SK-N-SH (cell line): ENCODE results near the gene CACNA2D1. TPM values are rescaled to one million over a fixed set of nuclear protein-coding genes. Genes with fewer than 3 reads are reported as not detected.

Experiments used
- CTCF ChIA-PET: fragments of 300-600, 350-600 bp; formaldehyde crosslinking; extraction: SDS; loops from one replicate; lab custom pipeline; 2021; lab: Yijun Ruan, JAX
- POLR2A ChIA-PET: fragments of 350-600 bp; sonication (Branson Sonifier 250); formaldehyde crosslinking; extraction: SDS; loops from one replicate; lab custom pipeline; 2020; ENCODE audit warnings: antibody characterized with exemption, inconsistent platforms; lab: Yijun Ruan, JAX
- DNase-seq: peaks from one replicate; pipeline ENCODE4 v3.0.0; 2012
- H2AFZ ChIP-seq: fragments of 200-600 bp; sonication (generic); 2 replicates; pipeline ENCODE4 v1.8.1; 2016; ENCODE audit warnings: antibody characterized with exemption, mild to moderate bottlenecking, low read depth
- H3F3A ChIP-seq: fragments of 200-600 bp; sonication (generic); replicated peaks from 2 replicates; pipeline ENCODE3; 2016; ENCODE audit warnings: antibody characterized with exemption, mild to moderate bottlenecking; ENCODE audit not compliant: insufficient read depth
- H3K27ac ChIP-seq, 2 experiments: fragments of 200-500 bp in 1 of 2; fragments of 200-600 bp in 1 of 2; sonication (Bioruptor generic) in 1 of 2; sonication (generic), shearing (Covaris generic) in 1 of 2; 2 replicates each; pipeline versions ENCODE4 v1.5.1 to v1.6.1; 2014 to 2016; ENCODE audit warnings: low read depth in 2 of 2, inconsistent platforms in 1 of 2, low read length in 1 of 2, mild to moderate bottlenecking in 1 of 2, mixed read lengths in 1 of 2
- H3K27me3 ChIP-seq: fragments of 200-600 bp; sonication (generic), shearing (Covaris generic); 2 replicates; pipeline ENCODE4 v1.6.1; 2016; ENCODE audit warnings: mixed run types; ENCODE audit not compliant: insufficient read depth
- H3K36me3 ChIP-seq, 2 experiments: fragments of 200-500 bp in 1 of 2; fragments of 200-600 bp in 1 of 2; sonication (Bioruptor generic) in 1 of 2; sonication (generic) in 1 of 2; replicated peaks in 1 of 2; 2 replicates each; pipeline versions ENCODE3 to v1.5.1; 2014 to 2016; ENCODE audit warnings: low read length in 1 of 2, mild to moderate bottlenecking in 1 of 2; ENCODE audit not compliant: insufficient read depth in 2 of 2, control insufficient read depth in 1 of 2
- H3K4me1 ChIP-seq, 2 experiments: fragments of 200-500 bp in 1 of 2; fragments of 200-600 bp in 1 of 2; sonication (Bioruptor generic) in 1 of 2; sonication (generic), shearing (Covaris generic) in 1 of 2; 2 replicates each; pipeline versions ENCODE4 v1.5.1 to v1.6.1; 2014 to 2016; ENCODE audit warnings: low read depth in 1 of 2, low read length in 1 of 2, mixed run types in 1 of 2; ENCODE audit not compliant: insufficient read depth in 2 of 2, control insufficient read depth in 1 of 2
- H3K4me2 ChIP-seq: fragments of 200-600 bp; sonication (generic), shearing (Covaris generic); 2 replicates; pipeline ENCODE4 v1.6.1; 2017; ENCODE audit warnings: mixed run types
- H3K4me3 ChIP-seq, 2 experiments: fragments of 200-500 bp in 1 of 2; fragments of 200-600 bp in 1 of 2; sonication (Bioruptor generic) in 1 of 2; sonication (generic), shearing (Covaris generic) in 1 of 2; 2 replicates each; pipeline versions ENCODE4 v1.5.1 to v1.8.1; 2014 to 2016; ENCODE audit warnings: low read depth in 2 of 2, inconsistent platforms in 1 of 2, low read length in 1 of 2, mild to moderate bottlenecking in 1 of 2, mixed read lengths in 1 of 2, moderate library complexity in 1 of 2
- H3K79me2 ChIP-seq: fragments of 200-600 bp; sonication (generic); 2 replicates; pipeline ENCODE4 v1.8.1; 2017; ENCODE audit warnings: mild to moderate bottlenecking; ENCODE audit not compliant: insufficient read depth
- H3K9ac ChIP-seq: fragments of 200-600 bp; sonication (generic); 2 replicates; pipeline ENCODE4 v1.6.1; 2017; ENCODE audit warnings: mixed run types
- H3K9me2 ChIP-seq: fragments of 200-600 bp; sonication (generic); 2 replicates; pipeline ENCODE4 v1.6.1; 2017; ENCODE audit warnings: mixed run types
- H3K9me3 ChIP-seq: fragments of 200-600 bp; sonication (generic); 2 replicates; pipeline ENCODE4 v1.6.1; 2017; ENCODE audit warnings: mixed run types, mild to moderate bottlenecking, moderate library complexity
- H4K20me1 ChIP-seq: fragments of 200-600 bp; sonication (generic); 2 replicates; pipeline ENCODE4 v1.6.1; 2017; ENCODE audit warnings: mild to moderate bottlenecking, mixed run types; ENCODE audit not compliant: insufficient read depth
- ELF1 ChIP-seq: IDR thresholded peaks from 2 replicates; pipeline ENCODE4 v1.4.0; 2012
- EP300 ChIP-seq, 2 experiments: IDR thresholded peaks; 2 replicates each; pipeline versions ENCODE4 v1.4.0 to v1.6.1; 2012; ENCODE audit warnings: borderline replicate concordance in 1 of 2, low read depth in 1 of 2, low read length in 1 of 2
- EZH2phosphoT487 ChIP-seq: fragments of 200-600 bp; sonication (generic); IDR thresholded peaks from 2 replicates; pipeline ENCODE4 v1.6.1; 2017; ENCODE audit warnings: low read depth, mixed run types, mild to moderate bottlenecking, antibody characterized with exemption, moderate library complexity, borderline replicate concordance
- FOSL2 ChIP-seq: IDR thresholded peaks from 2 replicates; pipeline ENCODE4 v1.4.0; 2012; ENCODE audit warnings: low read depth, mild to moderate bottlenecking, moderate library complexity, borderline replicate concordance
- GATA2 ChIP-seq: sonication (generic); formaldehyde crosslinking; IDR thresholded peaks from 2 replicates; pipeline ENCODE4 v1.5.0; 2020; ENCODE audit warnings: mild to moderate bottlenecking, missing genetic modification reagents
- MEF2A ChIP-seq: IDR thresholded peaks from 2 replicates; pipeline ENCODE4 v1.4.0; 2012; ENCODE audit warnings: low read depth, borderline replicate concordance
- RXRA ChIP-seq: IDR thresholded peaks from 2 replicates; pipeline ENCODE4 v1.4.0; 2012; ENCODE audit warnings: low read depth, mild to moderate bottlenecking, borderline replicate concordance
- TCF12 ChIP-seq: IDR thresholded peaks from 2 replicates; pipeline ENCODE4 v1.4.0; 2012
- TEAD4 ChIP-seq: IDR thresholded peaks from 2 replicates; pipeline ENCODE4 v1.4.0; 2012; ENCODE audit warnings: mild to moderate bottlenecking, borderline replicate concordance; ENCODE audit not compliant: insufficient read depth
- WGBS: methylation state at CpG from one replicate; pipeline ENCODE4 v1.1.6; 2017; ENCODE audit warnings: low lambda C conversion rate; 5-methylcytosine and 5-hydroxymethylcytosine counted together
- polyA plus RNA-seq, 3 experiments: library from polyadenylated mRNA; depleted of rRNA; stranded (reverse); fragments of >200 nt; gene quantifications; 2 replicates each; pipeline ENCODE4 v1.2.3, GENCODE V29; 2012
- TF ChIP-seq, protein P1 (sequence below): IDR thresholded peaks from 2 replicates; pipeline ENCODE4 v1.4.0; 2012; ENCODE audit warnings: low read depth, borderline replicate concordance
- TF ChIP-seq, protein P2 (sequence below): IDR thresholded peaks from 2 replicates; pipeline ENCODE4; 2012
- TF ChIP-seq, protein P3 (sequence below): IDR thresholded peaks from 2 replicates; pipeline ENCODE4 v1.6.1; 2012; ENCODE audit warnings: mild to moderate bottlenecking, low read depth, low read length, moderate library complexity

Gene CACNA2D1
- polyA plus RNA-seq, 1 of the 3 experiments (the other 2 are of a cell fraction) = 3.4 TPM

DNA sequence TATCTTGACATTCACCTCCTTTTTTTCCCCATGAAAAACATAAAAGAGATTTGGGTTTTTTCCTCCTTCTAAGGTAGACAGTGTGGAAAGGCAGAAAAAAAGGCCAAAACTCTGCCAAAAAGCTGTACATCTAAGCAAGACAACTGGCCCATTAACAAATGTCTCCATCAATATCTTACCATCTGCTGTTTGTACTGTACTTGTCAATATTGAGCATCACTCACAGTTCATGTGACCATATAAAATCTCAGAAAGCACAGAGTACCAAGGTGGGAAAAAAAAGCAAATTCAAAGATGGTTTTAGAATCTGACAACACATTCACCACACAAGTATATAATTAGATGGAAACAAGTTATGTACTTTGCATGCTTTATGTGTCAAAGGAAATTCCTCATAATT lies 52.6 kb downstream of the CACNA2D1 start (continued):
- TF ChIP-seq EZH2phosphoT487 (no peak), TEAD4 (no peak), EP300 (IDR thresholded peaks at IDR 0.05; ENCODE audit: borderline replicate concordance in 1 of 2, low read depth in 1 of 2, low read length in 1 of 2) (no peak), GATA2 (CRISPR knock-in tag) (no peak)
- TF ChIP-seq, protein P1, sequence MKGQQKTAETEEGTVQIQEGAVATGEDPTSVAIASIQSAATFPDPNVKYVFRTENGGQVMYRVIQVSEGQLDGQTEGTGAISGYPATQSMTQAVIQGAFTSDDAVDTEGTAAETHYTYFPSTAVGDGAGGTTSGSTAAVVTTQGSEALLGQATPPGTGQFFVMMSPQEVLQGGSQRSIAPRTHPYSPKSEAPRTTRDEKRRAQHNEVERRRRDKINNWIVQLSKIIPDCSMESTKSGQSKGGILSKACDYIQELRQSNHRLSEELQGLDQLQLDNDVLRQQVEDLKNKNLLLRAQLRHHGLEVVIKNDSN = no peak

DNA sequence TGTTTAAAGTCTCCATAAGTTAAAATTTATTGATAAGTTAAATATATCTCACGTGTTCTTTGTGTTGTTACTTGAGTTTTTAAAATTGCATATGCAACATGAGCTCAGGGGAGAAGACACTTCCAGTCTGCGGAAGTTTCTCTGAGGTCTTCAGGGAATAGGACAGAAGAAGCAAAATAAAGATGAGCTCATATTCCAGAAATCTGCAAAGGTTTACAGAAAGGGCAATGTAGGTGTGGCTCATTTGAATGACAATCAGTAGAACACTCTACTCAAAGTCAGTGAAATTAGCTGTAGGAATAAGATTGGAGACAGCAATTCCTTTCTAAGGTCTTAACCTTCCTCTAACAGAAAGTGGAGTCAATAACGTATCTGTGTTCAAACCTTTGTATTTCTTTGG lies 53.7 kb downstream of the CACNA2D1 start:
- no peak for TF ChIP-seq ELF1
- TF ChIP-seq, protein P2, sequence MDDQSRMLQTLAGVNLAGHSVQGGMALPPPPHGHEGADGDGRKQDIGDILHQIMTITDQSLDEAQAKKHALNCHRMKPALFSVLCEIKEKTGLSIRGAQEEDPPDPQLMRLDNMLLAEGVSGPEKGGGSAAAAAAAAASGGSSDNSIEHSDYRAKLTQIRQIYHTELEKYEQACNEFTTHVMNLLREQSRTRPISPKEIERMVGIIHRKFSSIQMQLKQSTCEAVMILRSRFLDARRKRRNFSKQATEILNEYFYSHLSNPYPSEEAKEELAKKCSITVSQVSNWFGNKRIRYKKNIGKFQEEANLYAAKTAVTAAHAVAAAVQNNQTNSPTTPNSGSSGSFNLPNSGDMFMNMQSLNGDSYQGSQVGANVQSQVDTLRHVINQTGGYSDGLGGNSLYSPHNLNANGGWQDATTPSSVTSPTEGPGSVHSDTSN = no peak
- TF ChIP-seq, protein P3, sequence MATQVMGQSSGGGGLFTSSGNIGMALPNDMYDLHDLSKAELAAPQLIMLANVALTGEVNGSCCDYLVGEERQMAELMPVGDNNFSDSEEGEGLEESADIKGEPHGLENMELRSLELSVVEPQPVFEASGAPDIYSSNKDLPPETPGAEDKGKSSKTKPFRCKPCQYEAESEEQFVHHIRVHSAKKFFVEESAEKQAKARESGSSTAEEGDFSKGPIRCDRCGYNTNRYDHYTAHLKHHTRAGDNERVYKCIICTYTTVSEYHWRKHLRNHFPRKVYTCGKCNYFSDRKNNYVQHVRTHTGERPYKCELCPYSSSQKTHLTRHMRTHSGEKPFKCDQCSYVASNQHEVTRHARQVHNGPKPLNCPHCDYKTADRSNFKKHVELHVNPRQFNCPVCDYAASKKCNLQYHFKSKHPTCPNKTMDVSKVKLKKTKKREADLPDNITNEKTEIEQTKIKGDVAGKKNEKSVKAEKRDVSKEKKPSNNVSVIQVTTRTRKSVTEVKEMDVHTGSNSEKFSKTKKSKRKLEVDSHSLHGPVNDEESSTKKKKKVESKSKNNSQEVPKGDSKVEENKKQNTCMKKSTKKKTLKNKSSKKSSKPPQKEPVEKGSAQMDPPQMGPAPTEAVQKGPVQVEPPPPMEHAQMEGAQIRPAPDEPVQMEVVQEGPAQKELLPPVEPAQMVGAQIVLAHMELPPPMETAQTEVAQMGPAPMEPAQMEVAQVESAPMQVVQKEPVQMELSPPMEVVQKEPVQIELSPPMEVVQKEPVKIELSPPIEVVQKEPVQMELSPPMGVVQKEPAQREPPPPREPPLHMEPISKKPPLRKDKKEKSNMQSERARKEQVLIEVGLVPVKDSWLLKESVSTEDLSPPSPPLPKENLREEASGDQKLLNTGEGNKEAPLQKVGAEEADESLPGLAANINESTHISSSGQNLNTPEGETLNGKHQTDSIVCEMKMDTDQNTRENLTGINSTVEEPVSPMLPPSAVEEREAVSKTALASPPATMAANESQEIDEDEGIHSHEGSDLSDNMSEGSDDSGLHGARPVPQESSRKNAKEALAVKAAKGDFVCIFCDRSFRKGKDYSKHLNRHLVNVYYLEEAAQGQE = no peak
- TF ChIP-seq FOSL2 = no peak
- TF ChIP-seq RXRA = no peak
- TF ChIP-seq TCF12 = no peak
- TF ChIP-seq MEF2A = no peak
- TF ChIP-seq, all 33 proteins: peak for 0
- Histone ChIP-seq H3K27me3 (no peaks in the 10 kb centered on the region), H3K4me2 (no peak overlapping the region), H3K4me1 (peaks cover 9 to 18% of the 10 kb centered on the region in 2 experiments; a peak in 3 of 4 replicates), H3K36me3 (no peaks in the 10 kb centered on the region), H3K27ac (no peak overlapping the region), H2AFZ (no peak overlapping the region), H3K79me2 (no peaks in the 10 kb centered on the region), H3K9ac (no peak overlapping the region), H3F3A (no peaks in the 10 kb centered on the region), H3K4me3 (no peak overlapping the region), H4K20me1 (no peaks in the 10 kb centered on the region), H3K9me2 (no peaks in the 10 kb centered on the region), H3K9me3 (no peaks in the 10 kb centered on the region)
- DNase-seq = no peak
- 94% methylated on average over 3 of the region's 3 CpGs for WGBS
- ChIA-PET CTCF (interaction anchor here (0.8 to 1.7 kb wide), 3 partner anchors 8 to 183 kb away, joined by 3 to 5 read pairs (median 4); no protein-coding TSS in a partner anchor), POLR2A (no interaction called here)
